Eye (tissue), 1 donor: Measurements from ENCODE around the gene P4HA2.

ENCODE experiments used
- DNase-seq: peaks from one replicate; pipeline ENCODE4 v3.0.0-alpha.2; 2015

The P4HA2 gene

GRCh38 chr5:132221781-132222648 lies 5.6 kb downstream of the P4HA2 start:
- peak; percentile 71 for DNase-seq

- peak; percentile 42 for DNase-seq
Measured at GRCh38 chr5:132220491-132220890, 7.2 kb downstream of the P4HA2 start.

GRCh38 chr5:132219981-132220380 lies 7.7 kb downstream of the P4HA2 start:
- no peak for DNase-seq

- DNase-seq, result no peak
Measured at GRCh38 chr5:132219289-132219970, 8.2 kb downstream of the P4HA2 start.

GRCh38 chr5:132218321-132218720 lies 9.3 kb downstream of the P4HA2 start:
- DNase-seq, result no peak

GRCh38 chr5:132215329-132215728 lies 12.3 kb downstream of the P4HA2 start:
- peak; percentile 67 for DNase-seq

- DNase-seq, result no peak
Measured at GRCh38 chr5:132214491-132214890, 13.2 kb downstream of the P4HA2 start.

- DNase-seq, result no peak
Measured at GRCh38 chr5:132213666-132214065, 14.0 kb downstream of the P4HA2 start.

- no peak for DNase-seq
Measured at GRCh38 chr5:132211787-132212186, 15.9 kb downstream of the P4HA2 start.

GRCh38 chr5:132210944-132211343 lies 16.7 kb downstream of the P4HA2 start:
- no peak for DNase-seq

GRCh38 chr5:132209901-132210545 lies 17.6 kb downstream of the P4HA2 start:
- no peak for DNase-seq

GRCh38 chr5:132209131-132209530 lies 18.5 kb downstream of the P4HA2 start:
- DNase-seq, result no peak

GRCh38 chr5:132207778-132208177 lies 19.9 kb downstream of the P4HA2 start:
- DNase-seq, result peak; percentile 36

- no peak for DNase-seq
Measured at GRCh38 chr5:132206782-132207181, 20.9 kb downstream of the P4HA2 start.

GRCh38 chr5:132205385-132206125 lies 22.1 kb downstream of the P4HA2 start:
- peak; percentile 57 for DNase-seq

- DNase-seq, result no peak
Measured at GRCh38 chr5:132204371-132205135, 23.1 kb downstream of the P4HA2 start.

GRCh38 chr5:132203916-132204315 lies 23.7 kb downstream of the P4HA2 start:
- DNase-seq, result no peak

- DNase-seq, result no peak
Measured at GRCh38 chr5:132203464-132203818, 24.2 kb downstream of the P4HA2 start.

- DNase-seq, result no peak
Measured at GRCh38 chr5:132202711-132203463, 24.8 kb downstream of the P4HA2 start.

GRCh38 chr5:132199116-132199680 lies 28.5 kb downstream of the P4HA2 start:
- no peak for DNase-seq

GRCh38 chr5:132198571-132198970 lies 29.1 kb downstream of the P4HA2 start:
- DNase-seq, result no peak
